ENCODE results near the gene CDC20.

DNA sequence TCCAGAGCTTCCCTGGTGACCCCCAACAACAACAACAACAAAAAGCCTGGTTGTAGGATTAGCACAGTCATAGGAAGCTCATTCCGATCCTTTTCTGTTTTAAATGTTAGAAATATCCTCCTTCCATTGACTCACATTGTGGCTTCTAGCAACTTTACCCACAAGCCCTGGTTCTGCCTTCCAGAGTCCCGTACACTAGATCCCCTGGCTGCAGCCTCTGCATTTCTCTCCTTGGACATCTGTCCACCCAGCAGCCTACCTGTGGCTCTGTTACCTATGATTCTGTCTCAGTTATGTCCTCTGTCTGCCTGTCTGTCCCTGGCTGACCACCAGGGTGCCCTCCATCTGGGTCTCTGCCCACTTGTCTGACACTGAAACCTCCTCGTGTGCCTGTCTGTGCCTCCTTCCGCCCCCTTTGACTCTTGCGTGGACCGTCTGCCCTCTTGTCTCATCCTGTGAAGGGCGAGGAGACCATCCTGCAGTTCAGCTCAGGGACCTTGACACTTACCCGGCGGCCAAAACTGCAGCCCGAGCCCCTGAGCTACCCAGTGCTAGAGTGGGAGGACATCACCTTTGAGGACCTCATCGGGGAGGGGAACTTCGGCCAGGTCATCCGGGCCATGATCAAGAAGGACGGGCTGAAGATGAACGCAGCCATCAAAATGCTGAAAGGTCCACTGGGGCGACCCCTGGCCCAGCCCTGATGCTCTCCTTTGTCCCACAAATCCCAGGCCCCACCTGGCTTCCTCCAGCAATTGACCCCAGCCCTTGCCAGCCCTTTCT is 41.9 kb upstream of the CDC20 start:
- TF ChIP-seq, protein P1, sequence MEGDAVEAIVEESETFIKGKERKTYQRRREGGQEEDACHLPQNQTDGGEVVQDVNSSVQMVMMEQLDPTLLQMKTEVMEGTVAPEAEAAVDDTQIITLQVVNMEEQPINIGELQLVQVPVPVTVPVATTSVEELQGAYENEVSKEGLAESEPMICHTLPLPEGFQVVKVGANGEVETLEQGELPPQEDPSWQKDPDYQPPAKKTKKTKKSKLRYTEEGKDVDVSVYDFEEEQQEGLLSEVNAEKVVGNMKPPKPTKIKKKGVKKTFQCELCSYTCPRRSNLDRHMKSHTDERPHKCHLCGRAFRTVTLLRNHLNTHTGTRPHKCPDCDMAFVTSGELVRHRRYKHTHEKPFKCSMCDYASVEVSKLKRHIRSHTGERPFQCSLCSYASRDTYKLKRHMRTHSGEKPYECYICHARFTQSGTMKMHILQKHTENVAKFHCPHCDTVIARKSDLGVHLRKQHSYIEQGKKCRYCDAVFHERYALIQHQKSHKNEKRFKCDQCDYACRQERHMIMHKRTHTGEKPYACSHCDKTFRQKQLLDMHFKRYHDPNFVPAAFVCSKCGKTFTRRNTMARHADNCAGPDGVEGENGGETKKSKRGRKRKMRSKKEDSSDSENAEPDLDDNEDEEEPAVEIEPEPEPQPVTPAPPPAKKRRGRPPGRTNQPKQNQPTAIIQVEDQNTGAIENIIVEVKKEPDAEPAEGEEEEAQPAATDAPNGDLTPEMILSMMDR (IDR thresholded peaks at IDR 0.05 in 2 of 3, conservative IDR thresholded peaks at IDR 0.05 in 1 of 3; ENCODE audit: control insufficient read depth in 2 of 3, extremely low read depth in 1 of 3, insufficient read depth in 1 of 3, low read depth in 3 of 3, low read length in 3 of 3), result no peak
- TF ChIP-seq PML (IDR thresholded peaks at IDR 0.05; ENCODE audit: low read length) (no peak), NR2C2 (IDR thresholded peaks at IDR 0.05; ENCODE audit: borderline replicate concordance, control insufficient read depth, insufficient read length, low read depth) (no peak), CHD2 (IDR thresholded peaks at IDR 0.05; ENCODE audit: borderline replicate concordance, low read depth, low read length) (no peak), POLR2A (IDR thresholded peaks at IDR 0.05; ENCODE audit: low read depth, low read length) (no peak), SP1 (IDR thresholded peaks at IDR 0.05; ENCODE audit: low read depth, low read length) (no peak), CREM (IDR thresholded peaks at IDR 0.05; ENCODE audit: low read depth) (no peak), POLR2AphosphoS5 (IDR thresholded peaks at IDR 0.05; ENCODE audit: low read length) (no peak)
- TF ChIP-seq, protein P2, sequence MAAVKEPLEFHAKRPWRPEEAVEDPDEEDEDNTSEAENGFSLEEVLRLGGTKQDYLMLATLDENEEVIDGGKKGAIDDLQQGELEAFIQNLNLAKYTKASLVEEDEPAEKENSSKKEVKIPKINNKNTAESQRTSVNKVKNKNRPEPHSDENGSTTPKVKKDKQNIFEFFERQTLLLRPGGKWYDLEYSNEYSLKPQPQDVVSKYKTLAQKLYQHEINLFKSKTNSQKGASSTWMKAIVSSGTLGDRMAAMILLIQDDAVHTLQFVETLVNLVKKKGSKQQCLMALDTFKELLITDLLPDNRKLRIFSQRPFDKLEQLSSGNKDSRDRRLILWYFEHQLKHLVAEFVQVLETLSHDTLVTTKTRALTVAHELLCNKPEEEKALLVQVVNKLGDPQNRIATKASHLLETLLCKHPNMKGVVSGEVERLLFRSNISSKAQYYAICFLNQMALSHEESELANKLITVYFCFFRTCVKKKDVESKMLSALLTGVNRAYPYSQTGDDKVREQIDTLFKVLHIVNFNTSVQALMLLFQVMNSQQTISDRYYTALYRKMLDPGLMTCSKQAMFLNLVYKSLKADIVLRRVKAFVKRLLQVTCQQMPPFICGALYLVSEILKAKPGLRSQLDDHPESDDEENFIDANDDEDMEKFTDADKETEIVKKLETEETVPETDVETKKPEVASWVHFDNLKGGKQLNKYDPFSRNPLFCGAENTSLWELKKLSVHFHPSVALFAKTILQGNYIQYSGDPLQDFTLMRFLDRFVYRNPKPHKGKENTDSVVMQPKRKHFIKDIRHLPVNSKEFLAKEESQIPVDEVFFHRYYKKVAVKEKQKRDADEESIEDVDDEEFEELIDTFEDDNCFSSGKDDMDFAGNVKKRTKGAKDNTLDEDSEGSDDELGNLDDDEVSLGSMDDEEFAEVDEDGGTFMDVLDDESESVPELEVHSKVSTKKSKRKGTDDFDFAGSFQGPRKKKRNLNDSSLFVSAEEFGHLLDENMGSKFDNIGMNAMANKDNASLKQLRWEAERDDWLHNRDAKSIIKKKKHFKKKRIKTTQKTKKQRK (IDR thresholded peaks at IDR 0.05; ENCODE audit: low read depth, low read length), result no peak
- TF ChIP-seq, protein P3, sequence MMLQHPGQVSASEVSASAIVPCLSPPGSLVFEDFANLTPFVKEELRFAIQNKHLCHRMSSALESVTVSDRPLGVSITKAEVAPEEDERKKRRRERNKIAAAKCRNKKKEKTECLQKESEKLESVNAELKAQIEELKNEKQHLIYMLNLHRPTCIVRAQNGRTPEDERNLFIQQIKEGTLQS (IDR thresholded peaks at IDR 0.05; ENCODE audit: borderline replicate concordance, extremely low read depth, low read depth, low read length), result no peak
- TF ChIP-seq, protein P4, sequence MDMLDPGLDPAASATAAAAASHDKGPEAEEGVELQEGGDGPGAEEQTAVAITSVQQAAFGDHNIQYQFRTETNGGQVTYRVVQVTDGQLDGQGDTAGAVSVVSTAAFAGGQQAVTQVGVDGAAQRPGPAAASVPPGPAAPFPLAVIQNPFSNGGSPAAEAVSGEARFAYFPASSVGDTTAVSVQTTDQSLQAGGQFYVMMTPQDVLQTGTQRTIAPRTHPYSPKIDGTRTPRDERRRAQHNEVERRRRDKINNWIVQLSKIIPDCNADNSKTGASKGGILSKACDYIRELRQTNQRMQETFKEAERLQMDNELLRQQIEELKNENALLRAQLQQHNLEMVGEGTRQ (IDR thresholded peaks at IDR 0.05; ENCODE audit: borderline replicate concordance, low read depth, low read length), result no peak

Data from GM12878 (cell line).